Astrocyte (in vitro differentiated cells and primary cell): ENCODE results near the gene TICAM1. TPM values are rescaled to one million over a fixed set of nuclear protein-coding genes. Genes with fewer than 3 reads are reported as not detected.
A peak's percentile ranks its signal among the peaks of the same experiment; 100 is the strongest.

Source experiments
- DNase-seq: peaks from one replicate; pipeline ENCODE4 v3.0.0-alpha.2; 2010; ENCODE audit warnings: low read depth
- FAIRE-seq: peaks from 2 replicates; lab custom pipeline; 2011; peaks lifted over from hg19 to GRCh38; lab: Jason Lieb, UNC
- H2AFZ ChIP-seq: 2 replicates; pipeline ENCODE4 v1.6.0; 2012; ENCODE audit warnings: low read depth, low read length, inconsistent platforms
- H3K27ac ChIP-seq: 2 replicates; pipeline ENCODE4 v1.5.1; 2011; ENCODE audit warnings: low read depth, low read length, inconsistent platforms
- H3K27me3 ChIP-seq: 2 replicates; pipeline ENCODE4 v1.6.0; 2011; ENCODE audit warnings: low read length, inconsistent platforms; ENCODE audit not compliant: insufficient read depth
- H3K36me3 ChIP-seq: 2 replicates; pipeline ENCODE4 v1.5.1; 2011; ENCODE audit warnings: low read length, inconsistent platforms; ENCODE audit not compliant: insufficient read depth
- H3K4me1 ChIP-seq: 2 replicates; pipeline ENCODE4 v1.5.1; 2011; ENCODE audit warnings: low read length, inconsistent platforms; ENCODE audit not compliant: insufficient read depth
- H3K4me2 ChIP-seq: 2 replicates; pipeline ENCODE4 v1.6.0; 2012; ENCODE audit warnings: low read length, inconsistent platforms
- H3K4me3 ChIP-seq: 2 replicates; pipeline ENCODE4 v1.5.1; 2011; ENCODE audit warnings: low read depth, mild to moderate bottlenecking, low read length, inconsistent platforms; ENCODE audit not compliant: insufficient read depth
- H3K79me2 ChIP-seq: 2 replicates; pipeline ENCODE4 v1.6.0; 2012; ENCODE audit warnings: mild to moderate bottlenecking, low read length, inconsistent platforms; ENCODE audit not compliant: insufficient read depth
- H3K9ac ChIP-seq: 2 replicates; pipeline ENCODE4 v1.6.0; 2012; ENCODE audit warnings: mild to moderate bottlenecking, low read length, inconsistent platforms
- H3K9me3 ChIP-seq: 2 replicates; pipeline ENCODE4 v1.5.1; 2012; ENCODE audit warnings: low read depth, mild to moderate bottlenecking, low read length, inconsistent platforms; ENCODE audit not compliant: insufficient read depth
- H4K20me1 ChIP-seq: 2 replicates; pipeline ENCODE4 v1.6.0; 2012; ENCODE audit warnings: low read length, inconsistent platforms; ENCODE audit not compliant: insufficient read depth
- H3K27ac Mint-ChIP-seq: one replicate; pipeline ENCODE4 v1.8.0; 2021; ENCODE audit warnings: mild to moderate bottlenecking, mixed read lengths; ENCODE audit not compliant: unreplicated experiment
- H3K27me3 Mint-ChIP-seq: one replicate; pipeline ENCODE4 v1.8.0; 2021; ENCODE audit warnings: low read depth, mixed read lengths; ENCODE audit not compliant: unreplicated experiment
- H3K36me3 Mint-ChIP-seq: one replicate; pipeline ENCODE4 v1.8.0; 2021; ENCODE audit warnings: low read depth, mixed read lengths; ENCODE audit not compliant: unreplicated experiment
- H3K4me1 Mint-ChIP-seq: one replicate; pipeline ENCODE4 v1.8.0; 2021; ENCODE audit warnings: low read depth, mixed read lengths; ENCODE audit not compliant: unreplicated experiment
- H3K4me3 Mint-ChIP-seq: one replicate; pipeline ENCODE4 v1.8.0; 2021; ENCODE audit warnings: mild to moderate bottlenecking, moderate library complexity, mixed read lengths; ENCODE audit not compliant: unreplicated experiment
- H3K9me3 Mint-ChIP-seq: one replicate; pipeline ENCODE4 v1.8.0; 2021; ENCODE audit warnings: mild to moderate bottlenecking, mixed read lengths; ENCODE audit not compliant: unreplicated experiment
- CTCF ChIP-seq: IDR thresholded peaks from 2 replicates; pipeline ENCODE4 v1.5.1; 2011; ENCODE audit warnings: low read depth, mild to moderate bottlenecking, inconsistent platforms, low read length, moderate library complexity; ENCODE audit not compliant: insufficient read depth
- EZH2 ChIP-seq: IDR thresholded peaks from 2 replicates; pipeline ENCODE4 v1.6.1; 2012; ENCODE audit warnings: mild to moderate bottlenecking, low read length, inconsistent platforms; ENCODE audit not compliant: insufficient read depth
- total RNA-seq: library from RNA; stranded (reverse); gene quantifications from 2 replicates; pipeline ENCODE4 v1.2.1, GENCODE V29; 2021

Gene TICAM1
- total RNA-seq, 1 donor from 2014 or later: 10.0 TPM

DNA sequence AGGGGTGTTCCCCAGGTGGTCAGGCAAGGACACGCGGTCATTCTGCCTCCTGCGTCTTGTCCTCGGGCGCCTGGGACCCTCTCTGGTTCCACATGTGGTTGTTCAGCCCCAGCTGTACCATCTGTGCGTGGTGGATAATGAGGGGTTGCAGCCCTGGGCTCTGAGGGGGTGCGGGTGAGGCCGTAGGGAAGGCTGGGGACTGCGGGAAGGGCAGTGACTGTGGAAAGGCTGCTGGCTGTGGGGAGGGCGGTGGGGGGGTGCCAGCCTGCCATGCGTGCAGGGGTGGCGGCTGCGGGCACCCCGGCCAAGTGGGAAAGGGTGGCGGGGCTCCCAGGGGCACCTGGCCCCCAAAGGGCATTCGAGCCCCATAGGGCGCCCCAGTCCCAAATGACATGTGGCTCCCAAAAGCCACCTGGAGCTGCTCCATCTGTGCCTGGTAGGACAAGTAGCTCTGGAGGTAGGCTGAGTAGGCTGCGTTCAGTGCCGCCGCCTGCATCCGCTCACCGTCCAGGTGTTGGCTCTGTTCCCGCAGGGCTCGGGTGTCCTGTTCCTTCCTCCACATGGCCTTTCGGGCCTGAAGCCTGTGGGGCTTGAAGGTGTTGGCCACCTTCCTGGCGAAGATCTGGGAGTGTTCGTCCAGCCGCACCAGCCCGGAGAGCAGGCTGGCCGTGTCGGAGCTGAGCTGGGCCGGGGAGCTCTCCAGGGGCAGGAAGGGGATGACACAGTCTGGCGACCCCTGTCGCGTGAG, 15.1 kb downstream of the TICAM1 start:
- H4K20me1 ChIP-seq: peaks cover 5% of the 10 kb centered on the region
- no peak overlapping the region for H3K4me2 ChIP-seq
- Mint-ChIP-seq H3K27me3 (no peaks in the 10 kb centered on the region), H3K9me3 (no peaks in the 10 kb centered on the region), H3K4me1 (peaks cover 6% of the 10 kb centered on the region), H3K36me3 (peaks cover 13% of the 10 kb centered on the region), H3K27ac (no peak overlapping the region), H3K4me3 (no peak overlapping the region)
- peaks cover 8% of the 10 kb centered on the region for H3K79me2 ChIP-seq
- H3K4me1 ChIP-seq: peaks cover 11% of the 10 kb centered on the region
- H3K27me3 ChIP-seq: no peaks in the 10 kb centered on the region
- no peak overlapping the region for H3K27ac ChIP-seq
- FAIRE-seq: no peak
- H3K4me3 ChIP-seq: no peak overlapping the region
- H3K9ac ChIP-seq: no peak overlapping the region
- no peak overlapping the region for H2AFZ ChIP-seq
- peaks cover 5% of the 10 kb centered on the region for H3K36me3 ChIP-seq
- no peaks in the 10 kb centered on the region for H3K9me3 ChIP-seq
- TF ChIP-seq CTCF (no peak), EZH2 (no peak)
- DNase-seq: no peak

DNA sequence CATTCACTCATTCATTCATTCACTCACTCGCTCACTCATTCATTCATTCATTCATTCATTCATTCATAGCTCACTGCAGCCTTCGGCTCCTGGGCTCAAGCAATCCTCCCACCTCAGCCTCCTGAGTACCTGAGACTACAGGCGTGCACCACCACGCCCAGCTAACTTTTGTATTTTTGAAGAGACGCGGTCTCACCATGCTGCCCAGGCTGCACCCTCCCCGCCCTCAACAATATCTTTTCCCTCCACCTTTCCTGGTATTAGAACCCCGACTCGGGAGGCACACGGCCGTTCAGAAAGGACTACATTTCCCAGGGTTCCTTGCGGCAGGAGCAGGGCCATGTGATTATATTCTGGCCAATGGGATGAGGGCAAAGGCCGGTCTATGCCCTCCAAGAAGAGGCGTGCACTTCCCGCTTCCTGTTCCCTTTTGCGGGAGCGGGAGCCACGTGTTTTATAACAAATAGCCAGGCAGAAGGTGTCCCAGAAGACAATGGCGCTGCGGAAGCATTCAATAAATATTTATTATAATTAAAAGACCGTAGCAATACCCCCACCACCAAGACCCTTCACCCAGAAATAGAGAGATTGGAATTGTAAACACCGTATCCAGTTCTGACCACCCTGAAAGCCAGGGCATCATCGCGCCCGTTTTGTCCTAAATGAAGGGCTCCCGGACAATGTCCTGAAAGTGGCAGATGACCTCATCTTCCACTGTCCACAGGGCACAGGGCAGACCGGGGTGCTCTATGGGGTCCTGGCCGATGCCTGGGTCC, 15.9 kb downstream of the TICAM1 start:
- H3K9ac ChIP-seq: no peak overlapping the region
- peak overlapping the region; percentile 82 for H3K27ac Mint-ChIP-seq
- H3K9me3 ChIP-seq: no peaks in the 10 kb centered on the region
- peak overlapping the region; percentile 28 for H3K4me3 Mint-ChIP-seq
- no peaks in the 10 kb centered on the region for H3K27me3 ChIP-seq
- no peak for FAIRE-seq
- DNase-seq: peak; percentile 86
- no peaks in the 10 kb centered on the region for H3K9me3 Mint-ChIP-seq
- peaks cover 6% of the 10 kb centered on the region for H3K4me1 Mint-ChIP-seq
- no peaks in the 10 kb centered on the region for H3K27me3 Mint-ChIP-seq
- peaks cover 11% of the 10 kb centered on the region for H3K4me1 ChIP-seq
- H2AFZ ChIP-seq: no peak overlapping the region
- peaks cover 12% of the 10 kb centered on the region for H3K36me3 Mint-ChIP-seq
- no peak overlapping the region for H3K27ac ChIP-seq
- H3K79me2 ChIP-seq: peaks cover under 1% of the 10 kb centered on the region
- H3K36me3 ChIP-seq: peaks cover 5% of the 10 kb centered on the region
- no peaks in the 10 kb centered on the region for H4K20me1 ChIP-seq
- TF ChIP-seq EZH2 (no peak), CTCF (no peak)
- H3K4me2 ChIP-seq: peak overlapping the region; percentile 75
- no peak overlapping the region for H3K4me3 ChIP-seq
